AML-193 (cell line): ENCODE measurements around the gene RIPK4.

Experiments used
- DNase-seq, 2 experiments: peaks; one replicate each; lab custom pipeline; 2025; lab: John Stamatoyannopoulos, UW

RIPK4 gene

GRCh38 chr21:41766883-41767605 is at the start of gene RIPK4:
RIPK4 (minus strand) TSS chr21:41767052; CDS start chr21:41767041, 11 bp downstream.
- DNase-seq: no peak

DNA sequence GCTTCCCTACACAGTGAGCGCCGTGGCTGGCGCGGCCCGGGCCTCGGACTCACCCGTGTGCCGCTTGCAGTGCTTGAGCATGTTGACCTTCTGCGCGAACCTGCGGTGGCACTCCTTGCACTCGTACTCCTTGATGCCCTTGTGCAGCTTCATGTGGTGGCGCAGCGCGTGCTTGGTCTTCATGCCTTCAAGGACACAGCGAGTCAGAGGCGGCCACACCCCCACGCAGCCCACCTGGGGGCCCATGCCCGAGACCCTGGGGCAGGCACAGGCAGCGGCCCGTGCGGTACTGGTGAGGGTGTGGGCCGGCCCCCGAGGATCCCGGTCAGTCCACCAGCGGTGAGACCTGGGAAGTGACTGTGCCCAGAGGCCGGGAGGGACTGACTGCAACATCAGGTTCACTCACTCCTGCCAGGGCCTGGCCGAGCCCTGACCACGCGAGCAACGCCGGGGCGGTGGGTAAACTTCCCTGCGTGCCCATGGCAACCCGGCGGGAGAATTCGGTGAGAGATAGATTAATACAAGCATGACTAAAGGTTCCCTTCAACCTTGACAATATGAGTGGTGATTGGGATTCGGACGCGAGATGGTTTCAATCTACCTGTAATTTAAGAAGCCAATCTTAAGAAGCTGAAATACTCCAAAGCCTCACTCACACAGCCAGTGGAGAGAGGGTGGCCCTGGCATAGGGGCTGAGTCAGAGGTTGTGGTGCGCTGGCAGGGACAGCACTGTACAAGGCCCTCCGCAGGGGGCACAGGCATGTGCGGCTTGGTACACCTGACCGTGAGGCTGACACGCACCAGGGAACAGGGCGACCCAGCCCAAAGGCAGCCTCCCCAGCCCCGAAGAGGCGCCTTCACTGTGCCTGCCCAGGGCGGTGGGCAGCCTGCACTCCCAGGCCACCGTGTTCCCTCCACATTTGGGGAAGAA is 49.1 kb upstream of the RIPK4 start:
- DNase-seq: no peak

DNA sequence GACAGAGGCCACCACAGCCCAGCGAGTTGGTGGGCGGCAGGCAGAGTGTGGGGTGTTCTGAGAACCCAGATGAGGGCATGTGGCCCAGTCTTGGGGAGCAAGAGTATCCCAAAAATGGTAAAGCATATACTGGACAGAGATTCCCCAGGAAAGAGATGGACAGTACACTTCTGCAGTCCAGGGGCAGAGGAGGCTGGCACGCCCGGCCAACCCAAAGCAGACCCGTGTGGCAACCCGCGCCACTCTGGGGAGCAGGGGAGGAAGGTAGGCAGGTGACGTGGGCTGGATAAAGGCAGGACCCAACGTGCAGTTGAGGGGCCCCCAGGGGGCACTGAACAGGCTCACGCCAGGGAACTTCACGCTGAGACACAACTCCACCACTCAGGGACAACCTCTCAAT is 46.4 kb upstream of the RIPK4 start:
- DNase-seq: no peak

- DNase-seq: no peak
Observed at GRCh38 chr21:41812679-41813078, 45.8 kb upstream of the RIPK4 start.

GRCh38 chr21:41810597-41810932 is 43.7 kb upstream of the RIPK4 start:
- DNase-seq: no peak

GRCh38 chr21:41809891-41810596 is 43.2 kb upstream of the RIPK4 start:
- no peak for DNase-seq

GRCh38 chr21:41808846-41809245 is 42.0 kb upstream of the RIPK4 start:
- no peak for DNase-seq

- DNase-seq: no peak
Observed at GRCh38 chr21:41808094-41808493, 41.2 kb upstream of the RIPK4 start.

DNA sequence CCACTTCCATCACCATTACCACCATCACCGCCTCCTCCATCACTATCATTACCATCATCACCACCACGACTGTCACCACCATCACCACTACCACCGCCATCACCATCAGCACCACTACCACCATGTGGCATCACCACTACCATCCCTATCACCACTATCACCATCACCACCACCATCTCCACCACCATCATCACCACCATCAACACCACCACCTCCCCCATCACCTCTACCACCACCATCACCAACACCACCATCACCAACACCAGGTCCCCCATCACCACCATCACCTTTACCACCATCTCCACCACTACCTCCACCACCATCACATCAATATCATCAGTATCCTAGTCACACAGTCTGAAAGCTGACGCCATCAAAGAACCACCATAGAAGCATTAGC is 39.9 kb upstream of the RIPK4 start:
- DNase-seq: no peak

- DNase-seq: no peak
Observed at GRCh38 chr21:41805643-41806042, 38.8 kb upstream of the RIPK4 start.

- DNase-seq: no peak
Observed at GRCh38 chr21:41805038-41805437, 38.2 kb upstream of the RIPK4 start.

DNA sequence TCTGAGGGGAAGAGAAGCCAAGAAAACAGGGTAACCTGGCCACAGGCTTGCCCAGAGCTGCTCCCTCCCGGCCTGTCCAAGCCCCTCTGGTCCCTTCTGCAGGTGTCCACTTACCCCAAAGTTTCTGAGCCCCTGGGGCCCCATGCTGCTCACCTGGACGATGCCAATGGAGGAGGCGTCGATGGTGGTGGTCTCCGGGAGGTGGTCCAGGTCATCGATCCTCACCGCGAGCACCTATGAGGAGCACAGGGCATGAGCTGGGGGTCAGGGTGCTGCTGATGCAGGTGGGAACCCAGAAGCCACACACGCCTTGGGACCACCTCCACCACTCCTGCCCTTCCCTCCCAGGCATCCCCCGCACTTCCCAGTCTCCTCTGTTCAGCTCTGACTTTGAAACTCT is 37.5 kb upstream of the RIPK4 start:
- DNase-seq: no peak

GRCh38 chr21:41803316-41803715 is 36.5 kb upstream of the RIPK4 start:
- DNase-seq: no peak

DNA sequence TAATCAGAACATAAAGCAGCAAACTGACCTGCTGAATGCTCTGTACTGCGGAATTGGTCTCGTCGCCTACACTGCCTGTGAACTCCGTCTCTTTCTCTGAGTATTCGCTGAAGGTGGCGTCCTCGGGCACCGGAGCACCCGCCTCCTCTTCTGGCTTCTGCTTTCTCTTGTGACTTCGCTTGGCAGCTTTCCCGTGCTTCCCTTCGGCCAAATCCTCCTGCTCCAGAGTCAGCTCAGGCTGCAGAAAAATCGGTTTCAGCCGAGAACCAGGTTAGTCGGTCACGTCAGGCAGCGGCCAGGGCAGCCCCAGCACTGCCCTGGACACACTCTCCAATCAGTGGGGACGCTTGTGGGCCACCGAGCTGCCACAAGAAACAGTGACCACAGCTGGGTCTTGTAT is 35.8 kb upstream of the RIPK4 start:
- DNase-seq: no peak

- no peak for DNase-seq
Observed at GRCh38 chr21:41802198-41802584, 35.3 kb upstream of the RIPK4 start.

DNA sequence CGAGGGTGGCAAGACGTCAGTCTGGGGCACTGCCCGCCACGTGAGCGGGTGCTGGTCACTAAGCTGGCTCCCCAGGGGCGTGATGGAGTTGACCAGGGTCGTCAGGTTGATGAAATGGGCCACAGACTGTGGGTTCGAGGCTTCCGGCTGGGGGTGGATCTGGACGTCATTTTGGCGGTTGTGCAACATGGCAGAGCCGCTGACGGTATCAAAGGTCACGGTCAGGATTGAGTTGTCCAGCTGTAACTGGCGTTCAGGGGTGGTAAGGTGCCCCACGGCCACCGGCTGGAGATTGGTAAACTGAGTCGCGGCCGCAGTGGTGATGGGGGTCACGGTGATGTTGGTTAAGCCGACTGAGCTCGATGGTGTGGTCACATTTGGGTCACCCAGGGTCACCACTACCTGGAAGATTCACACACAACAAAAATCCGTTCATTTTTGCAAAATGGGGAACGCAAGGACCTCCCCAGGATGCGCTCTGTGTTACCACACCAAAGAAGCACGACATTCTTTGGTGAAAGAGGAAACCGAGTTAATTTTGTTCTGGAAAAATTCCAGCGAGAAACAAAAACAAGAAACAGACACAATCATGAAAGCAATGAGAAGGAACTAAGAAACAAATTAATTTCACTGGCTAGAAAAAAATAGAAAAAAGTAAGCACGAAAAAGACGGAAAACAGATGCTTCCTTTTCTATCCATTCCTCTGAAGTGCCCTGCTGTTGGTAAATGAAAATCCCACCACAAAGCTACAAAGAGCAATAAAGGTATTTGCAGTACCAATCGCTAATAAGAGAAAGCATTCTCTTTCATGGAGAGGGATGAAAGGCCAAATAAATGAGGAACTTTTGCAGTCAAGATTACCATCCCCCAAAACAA is 34.7 kb upstream of the RIPK4 start:
- DNase-seq: no peak

DNA sequence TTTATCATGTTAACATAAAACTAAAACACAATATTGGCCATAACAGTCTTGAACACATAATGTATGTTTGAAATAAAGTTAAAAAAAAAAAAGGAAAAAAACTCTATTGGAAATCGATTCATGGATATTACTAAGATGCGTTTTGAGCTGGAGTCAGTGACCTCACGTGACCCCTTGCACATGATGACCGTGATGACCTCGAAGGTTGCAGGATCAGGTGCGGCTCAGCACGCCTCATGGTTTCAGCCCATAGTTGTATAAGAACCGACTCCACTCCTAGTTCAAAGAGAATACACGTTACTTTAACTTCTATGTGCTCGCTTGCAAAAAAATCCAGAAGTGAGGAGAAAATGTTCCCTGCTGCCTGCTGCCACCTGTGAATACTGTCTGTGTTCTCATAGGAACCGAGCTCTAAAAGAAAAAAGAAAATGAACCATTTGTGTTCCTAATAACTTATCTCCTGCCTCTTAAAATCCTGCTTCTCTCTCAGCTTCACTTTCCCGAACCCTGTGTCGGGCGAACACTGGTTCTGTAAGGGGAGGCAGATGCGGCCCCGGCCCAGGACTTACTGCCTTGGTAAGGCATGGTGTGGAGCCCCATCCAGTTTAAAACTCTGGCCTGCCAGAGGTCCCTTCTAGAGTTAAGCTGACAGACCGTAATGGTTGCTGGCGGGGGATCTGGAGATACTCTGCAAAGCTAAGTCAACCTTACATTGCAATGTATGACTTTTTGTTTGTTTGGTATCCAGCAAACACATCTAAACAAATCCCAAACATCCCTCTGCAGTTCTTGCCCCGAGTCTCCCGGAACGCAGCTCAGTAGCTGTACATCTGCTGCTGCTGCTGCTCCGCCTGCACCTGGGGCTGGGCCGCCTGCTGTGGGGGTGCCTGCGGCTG is 33.8 kb upstream of the RIPK4 start:
- DNase-seq: no peak

- no peak for DNase-seq
Observed at GRCh38 chr21:41799763-41800162, 32.9 kb upstream of the RIPK4 start.

- no peak for DNase-seq
Observed at GRCh38 chr21:41798326-41798725, 31.5 kb upstream of the RIPK4 start.

- DNase-seq: no peak
Observed at GRCh38 chr21:41796476-41797080, 29.7 kb upstream of the RIPK4 start.
